ENCODE data around the gene RNF213.

DNA sequence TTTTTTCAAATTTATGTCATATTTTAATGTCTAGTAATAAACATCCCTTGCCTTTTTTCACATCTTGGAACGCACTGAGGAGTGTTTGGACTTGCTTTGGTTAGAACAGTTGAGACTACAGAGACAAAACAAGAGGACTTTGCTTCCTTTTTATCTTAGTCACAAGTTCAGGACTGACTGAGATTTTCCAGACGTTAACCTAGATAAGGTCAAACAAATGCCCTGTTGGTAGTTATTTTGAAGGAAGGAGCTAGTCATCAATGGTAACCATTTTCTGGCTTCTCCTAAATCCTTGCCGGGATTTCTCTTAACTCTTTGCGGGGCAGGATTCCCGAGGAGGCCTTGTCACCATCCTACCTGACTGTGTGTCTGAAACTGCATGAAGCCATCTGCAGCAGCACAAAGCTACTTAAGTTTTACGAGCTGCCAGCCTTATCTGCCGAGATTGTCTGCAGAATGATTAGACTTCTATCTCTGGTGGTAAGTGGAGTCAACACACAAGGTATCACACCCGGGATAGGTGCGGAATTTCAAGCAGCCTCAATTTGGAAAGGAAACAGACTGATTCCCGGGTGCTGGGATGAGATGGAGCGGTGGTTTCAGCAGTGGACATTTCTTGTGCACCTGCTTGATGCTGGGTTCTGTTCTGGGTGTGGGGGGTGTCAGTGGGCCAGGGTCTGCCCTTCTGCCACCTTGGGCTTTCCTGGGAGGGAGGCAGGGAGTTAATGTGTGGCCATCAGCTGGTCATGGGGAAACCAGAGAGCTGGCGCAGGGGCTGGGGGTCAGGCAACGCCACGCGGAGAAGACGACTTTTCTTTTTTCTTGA, 48.3 kb downstream of the RNF213 start:
- TF ChIP-seq, protein P1, sequence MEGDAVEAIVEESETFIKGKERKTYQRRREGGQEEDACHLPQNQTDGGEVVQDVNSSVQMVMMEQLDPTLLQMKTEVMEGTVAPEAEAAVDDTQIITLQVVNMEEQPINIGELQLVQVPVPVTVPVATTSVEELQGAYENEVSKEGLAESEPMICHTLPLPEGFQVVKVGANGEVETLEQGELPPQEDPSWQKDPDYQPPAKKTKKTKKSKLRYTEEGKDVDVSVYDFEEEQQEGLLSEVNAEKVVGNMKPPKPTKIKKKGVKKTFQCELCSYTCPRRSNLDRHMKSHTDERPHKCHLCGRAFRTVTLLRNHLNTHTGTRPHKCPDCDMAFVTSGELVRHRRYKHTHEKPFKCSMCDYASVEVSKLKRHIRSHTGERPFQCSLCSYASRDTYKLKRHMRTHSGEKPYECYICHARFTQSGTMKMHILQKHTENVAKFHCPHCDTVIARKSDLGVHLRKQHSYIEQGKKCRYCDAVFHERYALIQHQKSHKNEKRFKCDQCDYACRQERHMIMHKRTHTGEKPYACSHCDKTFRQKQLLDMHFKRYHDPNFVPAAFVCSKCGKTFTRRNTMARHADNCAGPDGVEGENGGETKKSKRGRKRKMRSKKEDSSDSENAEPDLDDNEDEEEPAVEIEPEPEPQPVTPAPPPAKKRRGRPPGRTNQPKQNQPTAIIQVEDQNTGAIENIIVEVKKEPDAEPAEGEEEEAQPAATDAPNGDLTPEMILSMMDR (IDR thresholded peaks at IDR 0.05 in 2 of 3, conservative IDR thresholded peaks at IDR 0.05 in 1 of 3; ENCODE audit: borderline replicate concordance in 1 of 3, insufficient read depth in 1 of 3, low read depth in 2 of 3, low read length in 2 of 3), result no peak
- no peak for TF ChIP-seq EGR1 (IDR thresholded peaks at IDR 0.05; ENCODE audit: low read depth)
- no peak for TF ChIP-seq YY1 (IDR thresholded peaks at IDR 0.05; ENCODE audit: extremely low read depth, insufficient replicate concordance, low read depth, low read length)
